Tibial nerve (tissue), 4 donors: Measurements from ENCODE around the gene KIF21A. TPM values are rescaled to one million over a fixed set of nuclear protein-coding genes. Genes with fewer than 3 reads are reported as not detected.
"Not testable (repeated sequence)": the region's sequence is repeated elsewhere in the genome, so short reads cannot be mapped to it uniquely, and the experiment has no call there.

Experiments used
- DNase-seq, 2 donors: peaks; one replicate each; pipeline ENCODE4 v3.0.0-alpha.2; 2019; ENCODE audit warnings: low spot score in 2 of 2
- H3K27ac ChIP-seq, 4 donors: fragments of 200-600 bp; sonication (generic) in 3 of 4; one replicate each; pipeline ENCODE4 v1.5.1; 2017 to 2019; ENCODE audit warnings: mild to moderate bottlenecking in 1 of 4
- H3K27me3 ChIP-seq, 2 donors: fragments of 200-600 bp; sonication (generic) in 1 of 2; one replicate each; pipeline versions ENCODE4 v1.5.1 to v1.6.0; 2017 to 2019
- H3K36me3 ChIP-seq, 3 donors: fragments of 200-600 bp; sonication (generic); one replicate each; pipeline ENCODE4 v1.5.1; 2018 to 2019
- H3K4me1 ChIP-seq, 4 donors: fragments of 200-600 bp; sonication (generic) in 3 of 4; one replicate each; pipeline ENCODE4 v1.5.1; 2017 to 2019
- H3K4me3 ChIP-seq, 4 donors: fragments of 200-600 bp; sonication (generic) in 3 of 4; one replicate each; pipeline ENCODE4 v1.5.1; 2017 to 2019; ENCODE audit warnings: mild to moderate bottlenecking in 1 of 4, moderate library complexity in 1 of 4
- H3K9me3 ChIP-seq, 4 donors: fragments of 200-600 bp; sonication (generic) in 3 of 4; one replicate each; pipeline ENCODE4 v1.5.1; 2017 to 2019
- CTCF ChIP-seq, 5 experiments: fragments of 200-600 bp in 3 of 5; fragments of 450-650 bp in 2 of 5; sonication (generic) in 3 of 5; IDR thresholded peaks; one replicate each; pipeline ENCODE4 v1.5.1; 2016 to 2019; ENCODE audit warnings: antibody characterized with exemption in 5 of 5, mild to moderate bottlenecking in 3 of 5, moderate library complexity in 2 of 5
- EP300 ChIP-seq, 2 donors: sonication (generic); formaldehyde crosslinking; IDR thresholded peaks; one replicate each; pipeline ENCODE4 v1.6.1; 2017; ENCODE audit warnings: antibody characterized with exemption in 2 of 2, mild to moderate bottlenecking in 1 of 2
- POLR2A ChIP-seq, 2 donors: fragments of 450-650 bp; IDR thresholded peaks; one replicate each; pipeline ENCODE4 v1.6.1; 2017; ENCODE audit warnings: antibody characterized with exemption in 2 of 2, mild to moderate bottlenecking in 2 of 2, moderate library complexity in 2 of 2
- WGBS, 2 donors: methylation state at CpG; one replicate each; pipeline ENCODE4 v1.1.5; 2018; 5-methylcytosine and 5-hydroxymethylcytosine counted together
- total RNA-seq, 4 donors: library from RNA; depleted of rRNA; stranded (reverse); fragments of >200 nt; gene quantifications; one replicate each; pipeline ENCODE4 v1.1.0, GENCODE V29; 2016

Gene KIF21A
- total RNA-seq, 4 donors from 2014 or later, result 13.5 to 56.6 (median 30.2) TPM

- Histone ChIP-seq H3K36me3 (no peaks in the 10 kb centered on the region), H3K27me3 (no peaks in the 10 kb centered on the region), H3K4me1 (no peaks in the 10 kb centered on the region), H3K27ac (no peak overlapping the region), H3K4me3 (no peak overlapping the region), H3K9me3 (no peaks in the 10 kb centered on the region)
- TF ChIP-seq CTCF (IDR thresholded peaks at IDR 0.05), result no peak
- no peak for TF ChIP-seq EP300 (IDR thresholded peaks at IDR 0.05)
- no peak for TF ChIP-seq POLR2A (IDR thresholded peaks at IDR 0.05)
- no peak for DNase-seq
Measured at GRCh38 chr12:39314547-39314946, 128.4 kb downstream of the KIF21A start.

DNA sequence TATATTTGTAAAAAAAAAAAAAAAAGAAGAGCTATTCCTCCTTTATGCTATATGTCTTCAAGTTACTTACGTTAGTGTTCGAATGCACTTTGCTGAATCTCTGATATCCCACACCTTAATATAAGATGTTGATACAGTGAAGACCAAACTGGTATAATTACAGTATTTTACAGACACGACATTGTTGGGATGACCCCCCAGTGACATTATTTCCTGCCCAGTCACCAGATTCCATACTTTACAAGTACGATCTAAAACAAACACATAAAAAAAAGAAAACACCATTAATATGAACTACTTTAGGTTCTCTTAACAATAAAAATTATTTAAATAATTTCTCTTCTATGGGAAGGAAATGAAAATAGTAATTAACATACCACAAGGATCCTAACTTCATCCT, 133.4 kb downstream of the KIF21A start:
- WGBS, 2 donors, result 67 to 69% methylated on average over 4 of the region's 4 CpGs
- DNase-seq, result no peak
- Histone ChIP-seq H3K4me3 (no peak overlapping the region), H3K27me3 (no peaks in the 10 kb centered on the region), H3K36me3 (peaks cover 0 to 31% (median 0%) of the 10 kb centered on the region in 3 donors), H3K9me3 (no peaks in the 10 kb centered on the region), H3K4me1 (no peaks in the 10 kb centered on the region), H3K27ac (no peak overlapping the region)
- TF ChIP-seq EP300 (IDR thresholded peaks at IDR 0.05), result no peak
- no peak for TF ChIP-seq CTCF (IDR thresholded peaks at IDR 0.05)
- no peak for TF ChIP-seq POLR2A (IDR thresholded peaks at IDR 0.05)

DNA sequence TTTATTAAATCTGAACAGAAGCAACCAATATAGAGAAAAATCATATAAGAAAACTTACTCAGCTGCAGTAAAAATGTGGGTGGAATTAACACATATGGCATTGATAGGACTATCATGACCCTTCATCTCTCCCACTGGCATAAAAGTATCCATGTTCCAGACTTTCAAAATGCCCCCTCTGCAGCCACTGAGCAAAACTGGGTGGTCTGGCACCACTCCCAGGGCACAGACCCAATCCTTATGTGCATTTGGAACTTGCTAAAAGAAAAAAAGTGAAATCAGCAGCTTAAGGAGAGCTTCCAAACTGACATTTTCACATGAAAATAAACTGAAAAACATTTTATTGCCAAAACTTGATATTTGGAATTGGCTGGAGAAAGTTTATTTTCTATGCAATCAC, 141.5 kb downstream of the KIF21A start:
- no peaks in the 10 kb centered on the region for H3K9me3 ChIP-seq
- no peaks in the 10 kb centered on the region for H3K27me3 ChIP-seq
- no peak overlapping the region for H3K27ac ChIP-seq
- H3K4me3 ChIP-seq, result no peak overlapping the region
- peaks cover 0 to 15% (median 0%) of the 10 kb centered on the region in 4 donors for H3K4me1 ChIP-seq
- DNase-seq, result no peak
- no peak for TF ChIP-seq EP300 (IDR thresholded peaks at IDR 0.05)
- peaks cover 0 to 39% (median 0%) of the 10 kb centered on the region in 3 donors for H3K36me3 ChIP-seq

- no peak for TF ChIP-seq CTCF (IDR thresholded peaks at IDR 0.05)
- no peak for TF ChIP-seq POLR2A (IDR thresholded peaks at IDR 0.05)
- TF ChIP-seq EP300 (IDR thresholded peaks at IDR 0.05), result no peak
- Histone ChIP-seq H3K4me3 (no peak overlapping the region), H3K36me3 (peaks cover 0 to 33% (median 0%) of the 10 kb centered on the region in 3 donors), H3K9me3 (no peaks in the 10 kb centered on the region), H3K27me3 (no peaks in the 10 kb centered on the region), H3K4me1 (peaks cover 0 to 15% (median 0%) of the 10 kb centered on the region in 4 donors), H3K27ac (no peak overlapping the region)
- 55 to 67% methylated on average over 2 of the region's 2 CpGs for WGBS, 2 donors
- DNase-seq, result no peak
Measured at GRCh38 chr12:39300799-39301198, 142.1 kb downstream of the KIF21A start.

DNA sequence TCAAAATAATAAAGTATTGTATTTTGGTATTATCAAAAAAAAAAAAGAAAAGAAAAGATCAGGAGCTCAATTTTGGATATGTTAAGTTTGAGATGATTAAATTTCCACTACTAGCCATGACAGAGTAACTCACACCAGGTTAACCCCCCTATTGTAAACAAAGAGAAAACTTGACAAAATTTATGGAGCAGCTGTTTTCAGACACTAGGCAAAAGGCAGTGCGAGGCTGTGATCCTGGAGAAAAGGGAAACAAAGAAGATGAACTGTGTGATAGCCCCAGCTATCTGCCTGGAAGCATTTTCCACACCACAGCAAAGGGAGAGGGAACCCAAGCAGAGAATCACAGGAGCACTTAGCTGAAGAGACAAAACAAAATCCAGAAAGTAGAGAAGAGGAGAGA, 145.0 kb downstream of the KIF21A start:
- TF ChIP-seq CTCF (IDR thresholded peaks at IDR 0.05), result no peak
- no peak for TF ChIP-seq POLR2A (IDR thresholded peaks at IDR 0.05)
- TF ChIP-seq EP300 (IDR thresholded peaks at IDR 0.05), result no peak
- H3K4me1 ChIP-seq, result peaks cover 0 to 25% (median 0%) of the 10 kb centered on the region in 4 donors
- no peaks in the 10 kb centered on the region for H3K9me3 ChIP-seq
- no peak for DNase-seq
- H3K27me3 ChIP-seq, result no peaks in the 10 kb centered on the region
- peaks cover 0 to 4% (median 0%) of the 10 kb centered on the region in 3 donors for H3K36me3 ChIP-seq
- H3K27ac ChIP-seq, result no peak overlapping the region
- WGBS, 2 donors, result 57% methylated on average over 1 of the region's 1 CpG
- no peak overlapping the region for H3K4me3 ChIP-seq

DNA sequence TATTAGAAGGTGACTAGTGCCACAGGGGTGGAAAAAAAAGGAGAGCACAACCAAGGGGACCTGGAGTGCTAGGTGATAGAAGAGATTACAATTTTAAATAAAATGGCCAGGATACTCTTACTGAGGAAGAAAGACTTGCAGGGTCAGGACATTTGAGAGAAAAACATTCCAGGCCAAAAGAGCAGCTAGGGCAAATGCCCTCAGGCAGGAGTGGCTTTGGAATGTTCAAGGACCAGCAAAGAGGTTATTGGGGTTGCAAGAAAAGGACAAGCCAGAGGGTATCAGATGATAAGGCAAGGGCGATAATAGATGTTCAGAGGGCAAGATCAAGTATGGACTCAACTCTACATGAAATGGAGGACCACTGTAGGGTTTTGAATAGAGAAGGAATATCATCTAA, 146.4 kb downstream of the KIF21A start:
- Histone ChIP-seq H3K9me3 (no peaks in the 10 kb centered on the region), H3K4me1 (peaks cover 0 to 19% (median 0%) of the 10 kb centered on the region in 4 donors), H3K36me3 (no peaks in the 10 kb centered on the region), H3K27ac (no peak overlapping the region), H3K27me3 (no peaks in the 10 kb centered on the region), H3K4me3 (no peak overlapping the region)
- WGBS, 2 donors, result 88 to 91% methylated on average over 1 of the region's 1 CpG
- TF ChIP-seq EP300 (IDR thresholded peaks at IDR 0.05) (no peak), POLR2A (IDR thresholded peaks at IDR 0.05) (no peak), CTCF (IDR thresholded peaks at IDR 0.05) (no peak)
- DNase-seq, result no peak

- not testable (repeated sequence) for H3K36me3 ChIP-seq, H3K9me3 ChIP-seq, H3K27ac ChIP-seq, H3K27me3 ChIP-seq, H3K4me3 ChIP-seq, DNase-seq
- WGBS, 2 donors, result 88 to 89% methylated on average over 12 of the region's 12 CpGs
- peaks cover 0 to 10% (median 0%) of the 10 kb centered on the region in 4 donors for H3K4me1 ChIP-seq
Measured at GRCh38 chr12:39295593-39295992, 147.3 kb downstream of the KIF21A start.
